22Rv1 (cell line): ENCODE measurements around the gene EBPL.
"Not testable (repeated sequence)": the region's sequence is repeated elsewhere in the genome, so short reads cannot be mapped to it uniquely, and the experiment has no call there.

Experiments used
- H3K27ac ChIP-seq: fragments of 450-650 bp; 2 replicates; pipeline ENCODE4 v1.5.1; 2017
- CTCF ChIP-seq: fragments of 450-650 bp; IDR thresholded peaks from 2 replicates; pipeline ENCODE4 v1.5.1; 2017; ENCODE audit warnings: mild to moderate bottlenecking
- ZFX ChIP-seq: fragments of 450-650 bp; IDR thresholded peaks from 2 replicates; pipeline ENCODE4 v1.6.1; 2017; ENCODE audit warnings: antibody characterized with exemption, borderline replicate concordance

Gene EBPL

GRCh38 chr13:49615836-49616675 lies 75.2 kb downstream of the EBPL start:
- H3K27ac ChIP-seq = no peak overlapping the region
- no peak for TF ChIP-seq ZFX
- TF ChIP-seq CTCF = no peak

- H3K27ac ChIP-seq = not testable (repeated sequence)
Measured at GRCh38 chr13:49612042-49612441, 79.2 kb downstream of the EBPL start.
